Natural killer cell treated with Interleukin-12 subunit alpha and Interleukin-12 subunit beta and Interleukin-15 and Interleukin-18, amount 100 ng/mL, for 72 hours (primary cell): ENCODE data around the gene ATP2A1. TPM values are rescaled to one million over a fixed set of nuclear protein-coding genes. Genes with fewer than 3 reads are reported as not detected.

Source experiments
- ATAC-seq, 2 donors: fragments of 150-1000 bp; cut with Tn5 transposase in 1 of 2; sonication (Bioruptor Pico), chemical (Tn5 transposase) in 1 of 2; 2 replicates each; pipeline ENCODE4 v1.10.0; 2021
- DNase-seq: peaks from one replicate; pipeline ENCODE4 v3.0.0; 2022; ENCODE audit warnings: low spot score
- H3K27ac Mint-ChIP-seq, 2 donors: 1 replicate in 1 of 2; 2 replicates in 1 of 2; pipeline ENCODE4 v1.8.0; 2022; ENCODE audit warnings: mixed read lengths in 2 of 2, mild to moderate bottlenecking in 1 of 2, moderate library complexity in 1 of 2
- H3K27me3 Mint-ChIP-seq, 2 donors: 1 replicate in 1 of 2; 2 replicates in 1 of 2; pipeline ENCODE4 v1.8.0; 2022; ENCODE audit warnings: mixed read lengths in 2 of 2
- H3K36me3 Mint-ChIP-seq: one replicate; pipeline ENCODE4 v1.8.0; 2022; ENCODE audit warnings: mixed read lengths
- H3K4me1 Mint-ChIP-seq, 2 donors: 1 replicate in 1 of 2; 2 replicates in 1 of 2; pipeline ENCODE4 v1.8.0; 2022; ENCODE audit warnings: low read depth in 2 of 2, mixed read lengths in 2 of 2, mild to moderate bottlenecking in 1 of 2
- H3K4me3 Mint-ChIP-seq: one replicate; pipeline ENCODE4 v1.8.0; 2022; ENCODE audit warnings: mixed read lengths
- H3K9me3 Mint-ChIP-seq: 2 replicates; pipeline ENCODE4 v1.8.0; 2022; ENCODE audit warnings: mixed read lengths
- total RNA-seq, 2 donors: library from RNA; stranded (reverse); gene quantifications; one replicate each; pipeline ENCODE4 v1.2.3, GENCODE V29; 2022

ATP2A1 gene
- total RNA-seq, 2 donors from 2014 or later = 1.4 to 5.0 TPM

DNA sequence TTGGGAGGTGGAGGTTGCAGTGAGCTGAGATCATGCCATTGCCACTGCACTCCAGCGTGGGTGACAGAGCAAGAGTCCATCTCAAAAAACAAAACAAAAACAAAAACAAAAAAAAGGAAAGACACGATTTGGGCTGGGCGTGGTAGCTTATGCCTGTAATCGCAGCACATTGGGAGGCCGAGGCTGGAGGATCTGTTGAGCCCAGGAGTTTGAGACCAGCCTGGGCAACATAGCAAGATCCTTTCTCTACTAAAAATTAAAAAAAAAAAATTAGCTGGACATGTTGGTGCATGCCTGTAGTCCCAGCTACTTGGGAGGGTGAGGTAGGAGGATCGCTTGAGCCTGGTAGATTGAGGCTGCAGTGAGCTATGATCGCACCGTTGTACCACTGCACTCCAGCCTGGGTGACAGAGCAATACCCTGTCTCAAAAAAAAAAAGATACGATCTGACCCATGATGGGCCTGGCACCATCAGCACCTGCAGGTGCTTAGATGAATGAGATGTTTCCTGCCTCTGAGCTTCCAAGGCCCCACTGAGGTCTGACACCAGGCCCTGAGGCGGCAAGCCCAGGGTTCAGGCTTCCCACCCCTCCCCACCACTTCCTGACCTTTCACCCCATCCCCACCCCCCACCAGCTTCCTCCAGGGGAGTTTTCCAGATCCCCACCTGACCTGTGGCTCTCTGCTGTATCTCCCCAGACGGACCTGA lies 21.7 kb downstream of the ATP2A1 start:
- no peak overlapping the region for H3K4me3 Mint-ChIP-seq
- no peaks in the 10 kb centered on the region for H3K27me3 Mint-ChIP-seq
- H3K4me1 Mint-ChIP-seq = peaks cover 0 to 7% of the 10 kb centered on the region in 2 donors
- no peaks in the 10 kb centered on the region for H3K9me3 Mint-ChIP-seq
- no peaks in the 10 kb centered on the region for H3K36me3 Mint-ChIP-seq
- ATAC-seq (no peak), DNase-seq (no peak)
- no peak overlapping the region for H3K27ac Mint-ChIP-seq

DNA sequence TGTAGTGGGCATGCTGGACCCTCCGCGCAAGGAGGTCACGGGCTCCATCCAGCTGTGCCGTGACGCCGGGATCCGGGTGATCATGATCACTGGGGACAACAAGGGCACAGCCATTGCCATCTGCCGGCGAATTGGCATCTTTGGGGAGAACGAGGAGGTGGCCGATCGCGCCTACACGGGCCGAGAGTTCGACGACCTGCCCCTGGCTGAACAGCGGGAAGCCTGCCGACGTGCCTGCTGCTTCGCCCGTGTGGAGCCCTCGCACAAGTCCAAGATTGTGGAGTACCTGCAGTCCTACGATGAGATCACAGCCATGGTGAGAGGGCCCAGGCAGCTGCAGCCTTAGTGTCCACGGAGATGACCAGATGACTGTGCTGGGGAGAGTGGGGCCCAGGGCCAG lies 22.3 kb downstream of the ATP2A1 start:
- Mint-ChIP-seq H3K36me3 (no peaks in the 10 kb centered on the region), H3K9me3 (no peaks in the 10 kb centered on the region), H3K4me1 (peaks cover 0 to 7% of the 10 kb centered on the region in 2 donors), H3K27me3 (no peaks in the 10 kb centered on the region), H3K27ac (no peak overlapping the region), H3K4me3 (no peak overlapping the region)
- ATAC-seq (no peak), DNase-seq (no peak)

DNA sequence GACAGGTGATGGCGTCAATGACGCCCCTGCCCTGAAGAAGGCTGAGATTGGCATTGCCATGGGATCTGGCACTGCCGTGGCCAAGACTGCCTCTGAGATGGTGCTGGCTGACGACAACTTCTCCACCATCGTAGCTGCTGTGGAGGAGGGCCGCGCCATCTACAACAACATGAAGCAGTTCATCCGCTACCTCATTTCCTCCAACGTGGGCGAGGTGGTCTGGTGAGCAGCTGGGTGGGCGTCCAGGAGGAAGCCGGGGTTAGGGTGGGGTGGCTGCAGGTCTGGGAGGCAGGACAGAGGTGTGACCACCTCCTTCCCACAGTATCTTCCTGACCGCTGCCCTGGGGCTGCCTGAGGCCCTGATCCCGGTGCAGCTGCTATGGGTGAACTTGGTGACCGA lies 23.6 kb downstream of the ATP2A1 start:
- Mint-ChIP-seq H3K36me3 (no peaks in the 10 kb centered on the region), H3K27me3 (no peaks in the 10 kb centered on the region), H3K4me3 (no peak overlapping the region), H3K4me1 (peaks cover 0 to 7% of the 10 kb centered on the region in 2 donors), H3K27ac (no peak overlapping the region), H3K9me3 (no peaks in the 10 kb centered on the region)
- DNase-seq (no peak), ATAC-seq (no peak)

DNA sequence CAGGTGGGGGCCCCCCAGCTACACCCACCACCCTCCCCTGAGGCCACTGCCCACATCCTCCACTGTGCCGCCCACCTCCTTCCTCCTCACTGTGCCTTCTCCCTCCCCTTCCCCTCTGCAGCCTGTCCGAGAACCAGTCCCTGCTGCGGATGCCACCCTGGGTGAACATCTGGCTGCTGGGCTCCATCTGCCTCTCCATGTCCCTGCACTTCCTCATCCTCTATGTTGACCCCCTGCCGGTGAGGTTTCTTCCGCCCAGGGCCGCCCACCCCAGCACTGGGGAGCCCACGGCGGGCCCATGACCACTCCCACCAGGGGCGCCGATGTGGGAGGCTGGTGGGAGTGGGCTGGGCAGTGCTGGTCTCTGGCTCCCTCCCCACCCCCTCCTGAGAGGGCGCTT lies 24.6 kb downstream of the ATP2A1 start:
- H3K27ac Mint-ChIP-seq = no peak overlapping the region
- ATAC-seq = peak in 1 of 2 donors; percentile 43
- H3K4me1 Mint-ChIP-seq = peaks cover 0 to 7% of the 10 kb centered on the region in 2 donors
- no peaks in the 10 kb centered on the region for H3K36me3 Mint-ChIP-seq
- H3K4me3 Mint-ChIP-seq = no peak overlapping the region
- DNase-seq = no peak
- H3K9me3 Mint-ChIP-seq = no peaks in the 10 kb centered on the region
- H3K27me3 Mint-ChIP-seq = no peaks in the 10 kb centered on the region

DNA sequence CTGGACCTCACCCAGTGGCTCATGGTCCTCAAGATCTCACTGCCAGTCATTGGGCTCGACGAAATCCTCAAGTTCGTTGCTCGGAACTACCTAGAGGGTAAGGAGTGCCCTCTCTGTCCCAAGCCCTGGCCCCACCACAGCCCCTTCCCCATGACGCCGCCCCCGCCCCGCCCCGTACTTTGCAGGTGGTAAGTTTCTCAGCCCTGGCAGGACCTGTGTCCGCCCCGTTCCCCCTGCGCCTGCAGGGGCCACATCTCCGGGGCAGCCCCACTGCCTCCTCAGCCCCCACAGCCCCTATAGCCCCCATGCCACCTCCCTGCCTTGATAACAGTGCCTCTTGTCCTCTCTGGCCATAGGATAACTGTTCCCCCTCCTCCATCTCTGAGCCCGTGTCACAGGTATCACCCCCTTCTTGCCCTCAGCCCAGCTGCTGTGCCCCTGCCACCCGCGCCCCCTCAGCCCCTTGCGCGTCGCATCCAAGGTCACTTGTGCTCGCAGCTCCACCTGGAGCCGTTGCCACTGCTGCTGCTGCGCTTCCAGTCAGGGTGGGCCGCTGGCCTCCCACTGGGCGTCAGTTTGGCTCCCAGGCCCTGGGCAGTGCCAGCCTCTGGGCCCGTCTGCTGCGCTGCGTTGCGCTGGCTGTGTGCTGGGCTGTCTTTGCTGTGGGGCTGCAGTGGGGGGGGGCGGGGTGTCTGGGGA lies 25.2 kb downstream of the ATP2A1 start:
- no peaks in the 10 kb centered on the region for H3K9me3 Mint-ChIP-seq
- H3K27ac Mint-ChIP-seq = no peak overlapping the region
- DNase-seq (no peak), ATAC-seq (no peak)
- H3K27me3 Mint-ChIP-seq = no peaks in the 10 kb centered on the region
- H3K36me3 Mint-ChIP-seq = no peaks in the 10 kb centered on the region
- peaks cover 0 to 7% of the 10 kb centered on the region in 2 donors for H3K4me1 Mint-ChIP-seq
- no peak overlapping the region for H3K4me3 Mint-ChIP-seq

DNA sequence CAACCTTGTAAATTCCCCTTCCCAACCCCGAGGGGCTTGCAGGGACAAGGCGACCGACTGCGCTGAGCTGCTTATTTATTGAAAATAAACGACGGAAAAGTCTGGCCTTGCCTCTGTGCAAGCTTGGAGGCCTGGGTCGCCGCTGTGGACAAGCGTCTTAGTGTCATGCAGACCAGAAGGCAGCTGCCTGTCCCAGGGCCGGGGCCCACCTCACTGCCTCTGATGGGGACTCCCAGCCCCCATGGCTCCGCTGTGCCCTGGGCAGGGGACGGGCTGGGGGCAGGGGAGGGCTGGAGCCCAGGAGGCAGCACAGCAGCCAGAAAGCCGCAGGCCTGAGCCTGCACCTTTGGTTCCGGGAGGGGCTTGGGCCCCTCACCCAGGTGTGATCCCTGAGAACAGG lies 26.1 kb downstream of the ATP2A1 start:
- H3K4me3 Mint-ChIP-seq = no peak overlapping the region
- no peak overlapping the region for H3K27ac Mint-ChIP-seq
- H3K27me3 Mint-ChIP-seq = no peaks in the 10 kb centered on the region
- no peak for ATAC-seq
- DNase-seq = no peak
- H3K4me1 Mint-ChIP-seq = peaks cover 0 to 7% of the 10 kb centered on the region in 2 donors
- no peaks in the 10 kb centered on the region for H3K9me3 Mint-ChIP-seq
- H3K36me3 Mint-ChIP-seq = no peaks in the 10 kb centered on the region

DNA sequence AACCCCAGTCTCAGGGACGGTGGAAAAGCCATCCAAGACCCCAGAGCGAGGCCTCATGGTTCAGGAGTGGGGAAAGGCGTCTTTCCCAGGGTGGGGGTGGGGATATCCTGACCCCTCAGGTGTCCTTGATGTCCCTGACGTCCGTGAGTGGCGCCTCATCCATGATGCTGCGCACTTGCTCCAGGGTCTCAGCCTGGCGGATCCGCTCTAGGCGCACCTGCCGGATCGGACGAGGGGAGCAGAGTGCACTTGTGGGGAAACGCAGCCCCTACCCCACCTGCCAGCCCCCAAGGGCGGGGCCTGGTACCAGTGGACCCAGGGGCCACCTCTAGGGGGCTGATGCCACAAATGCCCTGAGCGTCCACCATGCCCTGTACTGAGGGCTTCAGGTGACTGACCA lies 26.5 kb downstream of the ATP2A1 start:
- ATAC-seq (no peak), DNase-seq (no peak)
- H3K9me3 Mint-ChIP-seq = no peaks in the 10 kb centered on the region
- H3K27me3 Mint-ChIP-seq = no peaks in the 10 kb centered on the region
- H3K27ac Mint-ChIP-seq = no peak overlapping the region
- H3K36me3 Mint-ChIP-seq = no peaks in the 10 kb centered on the region
- H3K4me1 Mint-ChIP-seq = peaks cover 0 to 7% of the 10 kb centered on the region in 2 donors
- no peak overlapping the region for H3K4me3 Mint-ChIP-seq

DNA sequence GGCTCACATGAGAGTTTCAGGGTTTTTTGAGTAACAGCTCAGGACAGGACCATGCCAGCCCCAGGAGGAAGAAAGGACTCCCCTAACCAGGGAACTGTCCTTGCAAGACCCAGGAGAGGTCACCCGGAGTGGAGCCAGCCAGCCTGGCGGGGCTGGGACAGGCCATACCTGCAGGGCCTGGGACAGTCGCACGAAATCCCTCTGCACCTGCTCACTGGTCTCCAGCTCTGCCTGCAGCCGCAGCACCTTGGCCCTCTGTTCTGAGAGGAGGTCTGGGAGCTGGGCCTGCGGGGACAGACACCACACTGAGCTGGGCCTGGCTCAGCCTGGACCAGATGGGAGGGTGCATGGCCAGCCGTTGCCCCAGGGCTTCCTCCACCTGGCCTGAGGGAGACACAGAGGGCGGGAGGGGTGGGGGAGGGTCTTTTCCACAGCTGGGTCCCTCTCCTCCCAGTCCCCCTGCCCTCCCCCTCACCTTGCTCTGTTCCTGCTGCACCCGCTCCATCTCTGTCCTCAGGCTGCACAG lies 27.0 kb downstream of the ATP2A1 start:
- H3K27me3 Mint-ChIP-seq = no peaks in the 10 kb centered on the region
- no peaks in the 10 kb centered on the region for H3K36me3 Mint-ChIP-seq
- peak in 1 of 2 donors; percentile 33 for ATAC-seq
- no peak overlapping the region for H3K27ac Mint-ChIP-seq
- H3K9me3 Mint-ChIP-seq = no peaks in the 10 kb centered on the region
- no peak for DNase-seq
- H3K4me1 Mint-ChIP-seq = peaks cover 0 to 7% of the 10 kb centered on the region in 2 donors
- no peak overlapping the region for H3K4me3 Mint-ChIP-seq

DNA sequence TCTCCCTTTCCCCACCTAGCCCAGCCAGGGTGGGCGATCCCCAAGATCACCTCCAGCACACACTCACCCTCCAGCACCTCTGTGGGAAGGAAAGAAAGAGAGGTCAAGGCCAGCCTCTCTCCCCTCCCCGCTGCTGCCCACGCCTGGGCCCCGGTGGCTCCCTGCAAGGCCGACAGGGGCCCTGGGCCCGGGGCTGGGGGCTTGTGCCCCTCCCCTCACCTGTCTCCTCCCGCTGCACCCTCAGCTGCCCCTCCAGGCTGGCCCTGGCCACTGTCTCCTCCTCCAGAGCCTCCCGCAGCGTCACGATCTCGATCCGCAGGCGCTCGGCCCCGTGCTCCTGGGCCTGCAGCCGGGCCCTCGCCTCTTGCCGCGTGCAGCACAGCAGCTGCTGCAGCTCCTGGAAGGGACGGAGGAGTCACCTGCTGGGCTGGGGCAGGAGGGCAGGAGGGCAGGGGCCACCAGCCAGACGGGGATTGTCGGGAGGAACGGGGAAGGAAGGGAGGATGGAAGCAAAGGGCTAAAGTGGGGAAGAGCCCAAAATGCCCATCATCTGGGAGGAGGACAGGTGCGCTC lies 27.6 kb downstream of the ATP2A1 start:
- no peak for ATAC-seq

DNA sequence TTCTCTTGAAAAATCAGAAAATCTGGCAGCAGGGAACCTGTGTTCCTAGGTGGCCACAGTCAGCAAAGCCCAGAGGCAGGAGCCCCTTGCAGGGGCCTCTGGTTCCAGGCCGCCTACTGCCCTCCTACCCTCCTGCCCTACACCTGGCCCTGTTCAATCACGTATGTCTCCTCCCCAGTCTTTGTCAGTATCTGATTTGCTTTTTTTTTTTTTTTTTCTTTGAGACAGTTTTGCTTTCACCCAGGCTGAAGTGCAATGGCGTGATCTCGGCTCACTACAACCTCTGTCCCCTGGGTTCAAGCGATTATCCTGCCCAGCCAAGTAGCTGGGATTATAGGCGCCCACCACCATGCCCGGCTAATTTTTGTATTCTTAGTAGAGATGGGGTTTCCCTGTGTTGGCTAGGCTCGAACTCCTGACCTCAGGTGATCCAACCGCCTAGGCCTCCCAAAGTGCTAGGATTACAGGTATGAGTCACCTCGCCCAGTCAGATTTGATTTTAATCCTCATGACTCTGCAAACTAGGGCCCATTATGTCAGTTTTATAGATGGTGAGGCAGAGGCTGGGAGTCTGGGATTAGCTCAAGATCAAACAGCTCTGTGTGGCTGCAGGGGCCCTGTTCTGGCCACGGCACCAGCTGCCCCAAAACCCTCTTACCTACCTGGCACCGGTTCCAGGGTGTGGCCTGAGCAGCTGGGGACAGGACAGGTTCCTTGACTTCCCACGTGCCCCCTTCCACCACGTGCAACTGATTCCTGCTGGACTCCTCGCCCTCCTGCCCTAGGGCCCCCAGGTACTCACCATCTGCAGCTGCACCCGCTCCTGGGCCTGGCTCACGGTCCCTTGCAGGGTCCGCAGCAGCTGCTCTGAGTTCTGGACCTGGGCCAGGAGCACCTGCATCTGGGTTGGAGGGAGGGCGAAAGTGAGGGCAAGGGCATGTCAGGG lies 32.1 kb downstream of the ATP2A1 start:
- no peaks in the 10 kb centered on the region for H3K27me3 Mint-ChIP-seq
- H3K9me3 Mint-ChIP-seq = no peaks in the 10 kb centered on the region
- H3K4me1 Mint-ChIP-seq = no peaks in the 10 kb centered on the region
- peaks cover 7% of the 10 kb centered on the region for H3K36me3 Mint-ChIP-seq
- ATAC-seq (peak in 1 of 2 donors; percentile 24), DNase-seq (no peak)
- no peak overlapping the region for H3K27ac Mint-ChIP-seq
- H3K4me3 Mint-ChIP-seq = no peak overlapping the region

More for the DNA sequence above, 27.6 kb downstream of the ATP2A1 start:
- Mint-ChIP-seq H3K9me3 (no peaks in the 10 kb centered on the region), H3K27ac (no peak overlapping the region), H3K4me1 (peaks cover 0 to 7% of the 10 kb centered on the region in 2 donors), H3K36me3 (no peaks in the 10 kb centered on the region), H3K4me3 (no peak overlapping the region), H3K27me3 (no peaks in the 10 kb centered on the region)
- DNase-seq = no peak

DNA sequence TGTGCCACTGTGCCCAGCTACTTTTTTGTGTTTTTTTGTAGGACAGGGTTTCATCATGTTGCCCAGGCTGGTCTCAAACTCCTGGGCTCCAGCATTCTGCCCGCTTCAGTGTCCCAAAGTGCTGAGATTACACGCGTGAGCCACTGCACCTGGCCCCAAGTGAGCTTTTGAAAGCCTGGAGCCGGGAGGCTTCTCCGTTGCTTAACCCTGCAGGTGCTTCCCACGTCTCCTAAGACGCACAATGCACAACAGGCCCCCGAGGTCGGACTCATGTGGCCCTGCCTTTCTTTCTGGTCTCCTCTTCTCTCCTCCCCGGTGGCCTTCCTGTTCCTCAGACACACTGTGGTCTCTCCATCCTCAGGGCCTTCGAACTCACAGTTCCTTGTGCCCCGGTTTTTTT lies 34.3 kb downstream of the ATP2A1 start:
- DNase-seq (no peak), ATAC-seq (no peak)
- Mint-ChIP-seq H3K27me3 (no peaks in the 10 kb centered on the region), H3K36me3 (peaks cover 14% of the 10 kb centered on the region), H3K9me3 (no peaks in the 10 kb centered on the region), H3K27ac (no peak overlapping the region), H3K4me1 (no peaks in the 10 kb centered on the region), H3K4me3 (no peak overlapping the region)

DNA sequence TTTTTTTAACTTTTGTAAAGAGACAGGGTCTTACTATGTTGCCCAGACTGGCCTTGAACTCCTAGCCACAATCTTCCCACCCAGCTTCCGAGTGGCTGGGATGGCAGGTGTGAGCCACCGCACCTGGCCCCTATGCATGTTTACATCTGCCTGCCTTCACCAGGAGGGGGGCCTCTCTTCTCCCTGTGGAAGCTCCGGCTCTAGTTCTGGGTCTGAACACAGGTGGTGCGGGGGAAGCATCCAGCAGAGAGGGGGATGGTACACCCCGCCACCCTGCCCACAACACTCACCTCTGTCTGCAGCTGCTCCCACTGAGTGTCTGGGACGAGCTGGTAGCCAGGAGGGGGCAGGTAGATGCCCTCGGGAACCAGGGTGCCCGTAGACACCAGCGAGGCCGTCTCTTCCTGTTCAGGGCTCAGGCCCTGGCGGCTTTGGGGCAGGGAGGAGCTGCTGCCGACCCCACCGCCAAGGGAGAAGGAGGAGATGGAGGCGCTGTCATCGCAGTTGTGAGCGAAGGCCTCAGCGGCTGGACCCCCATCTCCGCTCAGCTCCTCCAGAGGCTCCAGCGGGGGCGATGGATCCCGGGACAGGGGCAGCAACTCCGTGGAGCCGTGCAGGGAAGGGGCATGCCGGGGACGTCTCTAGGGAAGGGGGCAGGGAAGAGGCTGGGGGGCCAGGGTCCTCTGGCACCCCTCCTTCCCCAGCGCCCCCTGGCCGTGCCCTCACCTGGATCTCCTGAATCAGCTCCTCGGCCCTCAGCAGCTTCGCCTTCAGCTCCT lies 35.8 kb downstream of the ATP2A1 start:
- Mint-ChIP-seq H3K36me3 (peaks cover 14% of the 10 kb centered on the region), H3K9me3 (no peaks in the 10 kb centered on the region), H3K4me1 (no peaks in the 10 kb centered on the region), H3K4me3 (no peak overlapping the region), H3K27me3 (no peaks in the 10 kb centered on the region), H3K27ac (no peak overlapping the region)
- ATAC-seq (peak in 1 of 2 donors; percentile 24), DNase-seq (no peak)

DNA sequence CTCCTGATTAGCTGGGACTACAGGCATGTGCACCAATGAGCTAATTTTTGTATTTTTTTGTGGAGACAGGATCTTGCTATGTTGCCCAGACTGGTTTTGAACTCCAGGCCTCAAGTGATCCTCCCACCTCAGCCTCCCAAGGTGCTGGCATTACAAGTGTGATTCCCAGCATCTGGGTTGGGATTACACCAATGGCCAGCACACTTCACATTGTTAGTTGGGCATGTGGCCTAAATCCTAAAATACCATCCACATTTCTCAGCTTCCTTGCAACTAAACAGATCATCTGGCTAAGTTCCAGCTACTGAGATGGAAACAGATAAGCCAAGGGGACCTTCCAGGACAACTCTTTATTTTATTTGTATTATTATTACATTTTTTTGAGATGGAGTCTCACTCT lies 36.9 kb downstream of the ATP2A1 start:
- H3K4me1 Mint-ChIP-seq = no peaks in the 10 kb centered on the region
- H3K9me3 Mint-ChIP-seq = no peaks in the 10 kb centered on the region
- ATAC-seq = no peak
- H3K4me3 Mint-ChIP-seq = no peak overlapping the region
- H3K27me3 Mint-ChIP-seq = no peaks in the 10 kb centered on the region
- DNase-seq = no peak
- no peak overlapping the region for H3K27ac Mint-ChIP-seq
- peaks cover 14% of the 10 kb centered on the region for H3K36me3 Mint-ChIP-seq
